COR-L47 (cell line): ENCODE results near the gene TNNC2.
"Not testable (repeated sequence)": the region's sequence is repeated elsewhere in the genome, so short reads cannot be mapped to it uniquely, and the experiment has no call there.

Experiments
- DNase-seq: peaks from one replicate; lab custom pipeline; 2025; lab: John Stamatoyannopoulos, UW

TNNC2 gene

GRCh38 chr20:45821947-45822346 lies 5.2 kb downstream of the TNNC2 start:
- DNase-seq = no peak

GRCh38 chr20:45819466-45819865 lies 7.6 kb downstream of the TNNC2 start:
- DNase-seq = no peak

DNA sequence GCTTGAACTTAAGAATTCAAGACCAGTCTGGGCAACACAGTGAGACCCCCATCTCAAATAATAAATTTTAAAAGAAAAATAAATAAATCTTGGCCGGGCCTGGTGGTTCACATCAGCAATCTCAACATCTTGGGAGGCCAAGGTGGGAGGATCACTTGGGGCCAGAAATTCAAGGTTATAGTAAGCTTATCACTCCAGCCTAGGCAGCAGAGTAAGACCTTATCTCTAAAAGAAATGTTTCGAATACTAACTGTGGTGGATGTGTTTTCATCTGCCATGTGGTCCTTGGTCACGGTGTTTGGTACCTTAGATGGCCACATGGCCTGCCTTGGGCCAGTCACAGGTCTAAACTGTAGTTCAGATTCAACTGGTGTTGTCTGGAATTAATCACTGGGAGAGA lies 8.9 kb downstream of the TNNC2 start:
- no peak for DNase-seq

GRCh38 chr20:45817376-45818194 lies 9.5 kb downstream of the TNNC2 start:
- no peak for DNase-seq

- DNase-seq = no peak
Observed at GRCh38 chr20:45816951-45817350, 10.2 kb downstream of the TNNC2 start.

GRCh38 chr20:45814314-45814713 lies 12.8 kb downstream of the TNNC2 start:
- no peak for DNase-seq

GRCh38 chr20:45813489-45813888 lies 13.6 kb downstream of the TNNC2 start:
- no peak for DNase-seq

DNA sequence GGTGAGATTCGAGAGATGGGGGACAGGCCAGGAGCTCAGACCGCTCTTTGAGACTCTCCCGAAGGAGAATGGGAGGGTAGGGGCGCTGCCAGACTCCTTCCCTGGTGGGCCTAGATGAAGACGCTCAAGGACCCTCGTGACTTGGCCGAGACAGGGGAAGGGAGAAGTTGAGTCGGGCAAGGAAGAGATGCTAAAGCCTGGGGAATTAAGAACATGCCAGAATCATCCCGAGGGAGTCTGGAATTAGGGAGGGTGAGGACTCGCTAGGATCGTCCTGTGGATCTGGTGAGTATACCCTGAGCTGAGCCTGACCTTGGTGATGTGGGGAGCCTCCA lies 14.1 kb downstream of the TNNC2 start:
- DNase-seq = no peak

GRCh38 chr20:45812157-45813005 lies 14.7 kb downstream of the TNNC2 start, which contains the start of gene UBE2C:
UBE2C (plus strand) TSS chr20:45812644; CDS start chr20:45812696, 52 bp downstream.
- peak; percentile 99 for DNase-seq

GRCh38 chr20:45810191-45810970 lies 16.7 kb downstream of the TNNC2 start:
- DNase-seq = no peak

GRCh38 chr20:45801851-45802250 lies 25.3 kb downstream of the TNNC2 start:
- no peak for DNase-seq

DNA sequence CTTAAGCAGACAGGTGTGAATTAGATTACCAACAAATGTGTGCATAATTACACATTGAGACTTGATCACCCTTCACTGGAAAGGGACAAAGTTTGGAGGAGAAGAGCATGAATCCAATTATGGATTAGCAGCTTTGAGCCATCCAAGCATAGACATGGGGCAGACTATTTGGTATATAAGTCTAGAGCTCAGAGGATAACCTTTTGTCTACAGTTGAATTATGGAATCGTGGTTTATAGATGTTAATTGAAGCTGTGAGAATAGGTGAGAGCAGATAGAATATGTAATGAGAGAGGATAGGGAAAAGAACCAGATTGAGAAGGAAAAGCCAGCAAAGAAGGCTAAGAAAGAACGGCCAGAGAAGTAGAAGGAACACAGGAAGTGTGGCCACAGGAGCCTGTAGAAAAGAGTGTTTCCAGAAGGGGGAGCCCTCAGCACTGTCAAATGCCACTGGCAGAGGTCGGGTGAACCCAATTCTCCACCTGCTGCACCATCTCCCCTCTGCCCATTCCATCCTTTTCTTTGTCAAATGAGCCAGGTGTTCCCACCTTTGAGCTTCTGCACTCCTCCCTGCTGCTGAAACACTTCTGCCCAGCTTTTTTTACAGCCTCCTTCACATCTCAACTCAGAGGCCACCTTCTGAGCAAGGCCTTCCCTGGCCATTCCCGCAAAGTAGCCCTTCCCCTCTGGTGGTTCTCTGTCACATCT lies 28.0 kb downstream of the TNNC2 start:
- DNase-seq = peak; percentile 38

GRCh38 chr20:45797955-45798354 lies 29.2 kb downstream of the TNNC2 start:
- DNase-seq = not testable (repeated sequence)

DNA sequence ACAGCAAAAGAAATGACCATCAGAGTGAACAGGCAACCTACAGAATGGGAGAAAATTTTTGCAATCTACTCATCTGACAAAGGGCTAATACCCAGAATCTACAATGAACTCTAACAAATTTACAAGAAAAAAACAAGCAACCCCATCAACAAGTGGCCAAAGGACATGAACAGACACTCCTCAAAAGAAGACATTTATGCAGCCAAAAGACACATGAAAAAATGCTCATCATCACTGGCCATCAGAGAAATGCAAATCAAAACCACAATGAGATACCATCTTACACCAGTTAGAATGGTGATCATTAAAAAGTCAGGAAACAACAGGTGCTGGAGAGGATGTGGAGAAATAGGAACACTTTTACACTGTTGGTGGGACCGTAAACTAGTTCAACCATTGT lies 29.6 kb downstream of the TNNC2 start:
- not testable (repeated sequence) for DNase-seq

DNA sequence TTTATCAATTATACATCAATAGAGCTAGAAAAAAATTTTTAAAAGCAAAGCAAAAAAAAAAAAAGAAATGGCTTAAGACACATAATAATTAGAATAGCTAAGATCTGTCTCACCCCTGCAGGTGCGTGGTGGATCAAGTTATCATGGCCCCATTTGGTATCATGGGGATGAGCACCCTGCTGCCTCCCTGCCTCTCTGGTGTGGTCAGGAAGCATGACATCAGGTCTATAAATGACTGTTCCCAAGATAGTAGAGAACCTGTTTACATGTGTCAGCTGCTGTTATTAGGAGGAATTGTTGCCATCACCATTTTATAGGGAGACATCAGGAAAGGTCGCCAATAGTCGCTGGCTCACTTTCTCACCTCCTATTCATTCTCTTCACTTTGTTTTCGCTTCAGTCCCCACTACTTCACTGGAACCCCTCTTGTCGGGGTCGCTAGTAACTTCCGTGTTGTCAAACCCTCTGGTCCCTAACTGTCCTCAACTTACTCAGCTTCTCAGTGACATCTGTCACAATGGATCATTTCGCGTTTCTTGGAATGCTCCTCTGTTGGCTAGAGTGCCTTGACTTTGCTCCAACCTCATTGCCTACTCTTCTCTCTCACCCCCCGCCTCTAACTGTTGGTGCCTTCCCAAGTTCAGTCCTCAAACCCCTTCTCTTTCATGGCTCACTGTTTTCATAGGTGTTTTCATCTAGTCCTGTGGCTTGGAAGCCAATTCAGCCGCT lies 30.6 kb downstream of the TNNC2 start:
- no peak for DNase-seq

DNA sequence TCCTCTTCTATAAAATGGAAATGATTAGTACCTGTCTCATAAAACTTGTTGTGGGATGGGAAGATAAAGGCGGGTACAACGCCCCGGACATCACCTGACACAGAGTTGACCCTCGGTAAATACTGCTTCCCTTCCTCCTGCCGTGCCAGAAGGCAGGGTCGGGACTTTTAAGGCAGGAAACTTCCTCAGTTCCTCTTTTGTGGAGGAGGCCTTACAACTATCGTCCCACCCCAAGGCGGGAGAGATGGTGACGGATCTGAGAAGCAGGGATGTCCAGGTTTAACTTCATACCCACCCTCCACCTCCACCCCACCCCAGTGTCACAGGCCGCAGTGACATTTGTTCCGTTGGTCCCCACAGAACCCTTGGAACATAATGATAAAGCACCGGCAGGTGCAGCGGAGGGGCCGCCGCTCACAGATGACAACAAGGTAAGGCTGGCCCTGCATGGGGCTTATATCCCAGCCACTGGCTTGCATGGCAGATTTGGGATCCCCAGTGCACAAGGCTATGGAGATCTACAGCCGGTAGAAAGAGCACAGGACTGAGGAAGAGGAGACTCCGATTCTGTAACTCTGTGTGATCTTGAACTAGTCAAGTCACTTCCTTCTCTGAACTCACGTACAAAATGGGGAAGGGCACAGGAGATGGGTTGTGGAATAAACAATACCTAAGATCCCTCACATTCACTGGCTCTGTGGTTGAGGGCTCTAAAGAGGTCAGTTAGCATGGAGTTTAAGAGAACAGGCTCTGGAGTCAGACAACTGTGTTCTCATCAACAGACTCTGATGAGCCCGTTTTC lies 34.6 kb downstream of the TNNC2 start:
- DNase-seq = no peak

DNA sequence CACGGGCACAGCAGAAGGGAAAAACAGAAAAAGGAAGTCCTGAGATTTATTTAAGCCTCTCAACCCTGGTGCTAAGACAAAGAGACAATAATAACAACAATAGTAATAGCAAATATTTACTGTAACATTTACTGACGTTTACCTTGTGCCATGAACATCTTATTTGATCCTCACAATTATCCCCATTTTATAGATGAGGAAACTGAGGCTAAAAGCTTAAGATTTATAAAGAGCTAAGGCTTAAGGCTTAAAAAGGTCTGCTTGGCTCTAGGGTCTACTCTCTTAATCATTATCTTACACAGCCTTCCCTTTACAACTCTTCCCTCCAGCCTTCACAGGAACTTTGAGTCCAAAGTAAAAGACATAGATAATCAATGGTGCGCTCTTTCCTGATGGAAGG lies 38.8 kb downstream of the TNNC2 start:
- DNase-seq = no peak

DNA sequence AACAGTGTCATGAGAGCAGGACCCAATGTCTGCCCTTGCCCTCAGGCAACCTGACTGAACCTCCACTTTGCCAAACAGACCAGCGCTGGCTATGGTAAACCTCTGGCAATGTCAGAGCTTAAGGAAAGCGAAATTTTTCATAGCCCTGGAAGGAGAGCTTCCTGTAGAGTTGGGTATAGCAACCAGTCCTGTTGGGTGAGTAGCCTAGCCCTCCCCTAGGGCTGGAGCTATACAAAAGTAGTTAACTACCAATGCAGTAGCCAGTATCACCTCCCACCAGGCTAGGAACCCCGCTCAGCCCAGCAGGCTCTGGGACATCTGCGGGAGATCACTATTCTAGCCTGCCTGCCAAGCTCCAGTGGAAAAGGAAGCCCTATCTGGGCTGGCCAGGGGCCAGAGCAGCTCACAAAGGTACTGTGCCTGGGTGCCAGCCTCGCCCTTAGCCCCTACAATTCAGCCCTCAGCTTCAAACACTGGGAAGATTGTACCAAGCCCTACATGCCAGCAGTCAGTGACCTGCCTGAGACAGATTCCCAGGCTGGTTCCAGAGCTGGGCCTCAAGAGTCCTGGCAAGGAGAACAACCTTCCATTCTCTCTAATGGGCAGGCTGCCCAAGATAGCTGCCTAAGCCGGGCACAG lies 43.3 kb downstream of the TNNC2 start:
- peak; percentile 42 for DNase-seq

- no peak for DNase-seq
Observed at GRCh38 chr20:45782890-45783289, 44.2 kb downstream of the TNNC2 start.
